Measurements from ENCODE around the gene PNKP. TPM values are rescaled to one million over a fixed set of nuclear protein-coding genes. Genes with fewer than 3 reads are reported as not detected.

The PNKP gene
- total RNA-seq, 1 donor from 2014 or later = 81.3 TPM

GRCh38 chr19:49894879-49895565 lies 27.6 kb upstream of the PNKP start:
- H3K4me3 Mint-ChIP-seq (ENCODE audit: unreplicated experiment) = no peak overlapping the region
- H3K27me3 Mint-ChIP-seq (ENCODE audit: unreplicated experiment) = peaks cover 15% of the 10 kb centered on the region
- peaks cover 3% of the 10 kb centered on the region for H3K4me1 Mint-ChIP-seq (ENCODE audit: low read depth, unreplicated experiment)
- peaks cover 5% of the 10 kb centered on the region for H3K9me3 Mint-ChIP-seq (ENCODE audit: unreplicated experiment)
- no peak overlapping the region for H3K27ac Mint-ChIP-seq (ENCODE audit: unreplicated experiment)
- TF ChIP-seq CTCF (IDR thresholded peaks at IDR 0.05; ENCODE audit: partially characterized antibody, unreplicated experiment) = no peak
- H3K36me3 Mint-ChIP-seq (ENCODE audit: unreplicated experiment) = no peaks in the 10 kb centered on the region
- no peak for DNase-seq

GRCh38 chr19:49894011-49894664 lies 26.8 kb upstream of the PNKP start:
- no peak for TF ChIP-seq CTCF (IDR thresholded peaks at IDR 0.05; ENCODE audit: partially characterized antibody, unreplicated experiment)
- Mint-ChIP-seq H3K36me3 (ENCODE audit: unreplicated experiment) (no peaks in the 10 kb centered on the region), H3K27me3 (ENCODE audit: unreplicated experiment) (peaks cover 15% of the 10 kb centered on the region), H3K4me3 (ENCODE audit: unreplicated experiment) (no peak overlapping the region), H3K4me1 (ENCODE audit: low read depth, unreplicated experiment) (peaks cover 5% of the 10 kb centered on the region), H3K9me3 (ENCODE audit: unreplicated experiment) (peaks cover 9% of the 10 kb centered on the region), H3K27ac (ENCODE audit: unreplicated experiment) (no peak overlapping the region)
- no peak for DNase-seq

- Mint-ChIP-seq H3K4me1 (ENCODE audit: low read depth, unreplicated experiment) (peaks cover 6% of the 10 kb centered on the region), H3K27ac (ENCODE audit: unreplicated experiment) (peak overlapping the region; percentile 45), H3K4me3 (ENCODE audit: unreplicated experiment) (no peak overlapping the region), H3K36me3 (ENCODE audit: unreplicated experiment) (no peaks in the 10 kb centered on the region), H3K9me3 (ENCODE audit: unreplicated experiment) (peaks cover 11% of the 10 kb centered on the region), H3K27me3 (ENCODE audit: unreplicated experiment) (peaks cover 16% of the 10 kb centered on the region)
- no peak for DNase-seq
- no peak for TF ChIP-seq CTCF (IDR thresholded peaks at IDR 0.05; ENCODE audit: partially characterized antibody, unreplicated experiment)
These were observed 25.3 kb upstream of the PNKP start for GRCh38 chr19:49892716-49893115.

- Mint-ChIP-seq H3K4me1 (ENCODE audit: low read depth, unreplicated experiment) (peaks cover 6% of the 10 kb centered on the region), H3K27ac (ENCODE audit: unreplicated experiment) (no peak overlapping the region), H3K27me3 (ENCODE audit: unreplicated experiment) (peaks cover 12% of the 10 kb centered on the region), H3K9me3 (ENCODE audit: unreplicated experiment) (peaks cover 9% of the 10 kb centered on the region), H3K4me3 (ENCODE audit: unreplicated experiment) (no peak overlapping the region), H3K36me3 (ENCODE audit: unreplicated experiment) (no peaks in the 10 kb centered on the region)
- DNase-seq = peak; percentile 20
- TF ChIP-seq CTCF (IDR thresholded peaks at IDR 0.05; ENCODE audit: partially characterized antibody, unreplicated experiment) = no peak
These were observed 24.0 kb upstream of the PNKP start for GRCh38 chr19:49891393-49891792.
